Neutrophil (primary cell): Measurements from ENCODE around the gene SUSD1.
A peak's percentile ranks its signal among the peaks of the same experiment; 100 is the strongest.

Source experiments
- H3K27ac ChIP-seq: fragments of 200-600 bp; sonication (generic); 2 replicates; pipeline ENCODE4 v1.5.1; 2016; ENCODE audit warnings: mild to moderate bottlenecking, moderate library complexity
- H3K27me3 ChIP-seq: fragments of 200-600 bp; sonication (generic); 2 replicates; pipeline ENCODE4 v1.6.0; 2016; ENCODE audit warnings: mild to moderate bottlenecking
- H3K36me3 ChIP-seq: fragments of 200-600 bp; sonication (generic); 2 replicates; pipeline ENCODE4 v1.5.1; 2017
- H3K4me1 ChIP-seq, 2 experiments: fragments of 200-600 bp in 1 of 2; sonication (generic) in 1 of 2; 1 replicate in 1 of 2; 2 replicates in 1 of 2; pipeline versions ENCODE4 v1.5.1 to v1.6.1; 2013 to 2016; ENCODE audit warnings: low read depth in 1 of 2, low read length in 1 of 2, mild to moderate bottlenecking in 1 of 2, moderate library complexity in 1 of 2; ENCODE audit not compliant: control insufficient read depth in 1 of 2, insufficient read depth in 1 of 2
- H3K4me3 ChIP-seq, 2 experiments: fragments of 200-600 bp in 1 of 2; sonication (generic) in 1 of 2; 1 replicate in 1 of 2; 2 replicates in 1 of 2; pipeline ENCODE4 v1.5.1; 2013 to 2016; ENCODE audit warnings: low read depth in 1 of 2, low read length in 1 of 2, mild to moderate bottlenecking in 1 of 2, moderate library complexity in 1 of 2
- H3K9me3 ChIP-seq: fragments of 200-600 bp; sonication (generic); 2 replicates; pipeline ENCODE4 v1.5.1; 2016
- CTCF ChIP-seq: fragments of 200-600 bp; sonication (generic); IDR thresholded peaks from 2 replicates; pipeline ENCODE4 v1.5.1; 2016; ENCODE audit warnings: antibody characterized with exemption

The SUSD1 gene

GRCh38 chr9:112162621-112163413 is 12.3 kb downstream of the SUSD1 start:
- no peak overlapping the region for H3K4me3 ChIP-seq
- peak overlapping the region; percentile 27 for H3K27ac ChIP-seq
- peaks cover 10 to 12% of the 10 kb centered on the region in 2 experiments for H3K4me1 ChIP-seq
- H3K27me3 ChIP-seq, result no peaks in the 10 kb centered on the region
- no peak for TF ChIP-seq CTCF
- no peaks in the 10 kb centered on the region for H3K36me3 ChIP-seq
- H3K9me3 ChIP-seq, result no peaks in the 10 kb centered on the region

GRCh38 chr9:112159781-112160180 is 15.3 kb downstream of the SUSD1 start:
- H3K27ac ChIP-seq, result no peak overlapping the region
- no peaks in the 10 kb centered on the region for H3K27me3 ChIP-seq
- H3K9me3 ChIP-seq, result no peaks in the 10 kb centered on the region
- H3K36me3 ChIP-seq, result no peaks in the 10 kb centered on the region
- no peak for TF ChIP-seq CTCF
- no peak overlapping the region for H3K4me3 ChIP-seq
- H3K4me1 ChIP-seq, result peaks cover 5 to 12% of the 10 kb centered on the region in 2 experiments

DNA sequence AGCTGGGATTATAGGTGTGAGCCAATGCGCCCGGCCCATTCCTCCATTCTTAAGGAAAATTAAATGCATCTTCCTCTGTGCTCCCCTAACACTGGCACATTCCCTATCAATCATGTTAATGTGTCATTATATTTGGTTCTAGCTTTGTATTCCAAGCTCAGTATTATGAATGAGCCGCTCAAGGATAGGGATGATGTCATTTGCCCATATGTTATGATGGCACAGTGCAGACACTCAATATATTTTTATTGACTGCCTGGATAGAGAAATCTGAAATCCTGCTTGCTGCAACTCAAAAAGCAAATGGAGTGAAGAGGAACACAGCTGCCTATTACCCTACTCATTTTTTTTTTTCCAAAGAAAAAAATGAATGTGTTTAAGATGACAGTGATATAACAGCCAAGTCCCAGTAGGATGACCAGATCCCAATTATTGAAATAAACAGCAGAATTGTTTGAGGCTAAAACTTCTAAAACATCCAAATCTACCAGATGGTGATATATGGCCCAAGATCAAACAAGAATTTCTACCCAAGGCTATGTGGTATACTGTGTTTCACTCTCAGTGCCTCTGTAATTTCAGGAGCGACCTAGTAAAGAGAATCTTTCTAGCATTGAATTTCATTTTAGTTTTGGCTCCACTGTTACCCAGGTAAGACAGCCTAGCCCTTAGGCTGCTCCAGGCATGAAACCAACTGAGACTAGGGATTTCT is 16.3 kb downstream of the SUSD1 start:
- Histone ChIP-seq H3K4me3 (no peak overlapping the region), H3K36me3 (no peaks in the 10 kb centered on the region), H3K4me1 (peaks cover 5 to 12% of the 10 kb centered on the region in 2 experiments), H3K27ac (no peak overlapping the region), H3K9me3 (no peaks in the 10 kb centered on the region), H3K27me3 (no peaks in the 10 kb centered on the region)
- no peak for TF ChIP-seq CTCF

DNA sequence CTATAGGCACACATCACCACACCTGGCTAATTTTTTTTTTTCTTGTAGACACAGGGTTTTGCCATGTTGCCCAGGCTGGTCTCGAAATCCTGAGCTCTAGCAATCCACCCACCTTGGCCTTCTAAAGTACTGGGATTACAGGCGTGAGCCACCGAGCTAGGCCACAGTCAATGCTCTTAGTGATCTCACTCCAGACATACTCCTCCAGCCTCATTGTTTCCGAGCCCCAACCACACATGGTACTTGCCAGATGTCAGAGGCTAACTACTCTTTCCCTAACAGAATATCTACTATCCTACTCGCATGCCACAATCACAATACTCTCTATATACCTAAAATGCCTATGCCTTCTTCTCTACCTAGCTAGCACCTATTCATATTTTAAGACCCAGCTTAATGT is 17.1 kb downstream of the SUSD1 start:
- Histone ChIP-seq H3K9me3 (no peaks in the 10 kb centered on the region), H3K36me3 (no peaks in the 10 kb centered on the region), H3K4me1 (peaks cover 5 to 11% of the 10 kb centered on the region in 2 experiments), H3K27me3 (no peaks in the 10 kb centered on the region), H3K27ac (no peak overlapping the region), H3K4me3 (no peak overlapping the region)
- no peak for TF ChIP-seq CTCF

DNA sequence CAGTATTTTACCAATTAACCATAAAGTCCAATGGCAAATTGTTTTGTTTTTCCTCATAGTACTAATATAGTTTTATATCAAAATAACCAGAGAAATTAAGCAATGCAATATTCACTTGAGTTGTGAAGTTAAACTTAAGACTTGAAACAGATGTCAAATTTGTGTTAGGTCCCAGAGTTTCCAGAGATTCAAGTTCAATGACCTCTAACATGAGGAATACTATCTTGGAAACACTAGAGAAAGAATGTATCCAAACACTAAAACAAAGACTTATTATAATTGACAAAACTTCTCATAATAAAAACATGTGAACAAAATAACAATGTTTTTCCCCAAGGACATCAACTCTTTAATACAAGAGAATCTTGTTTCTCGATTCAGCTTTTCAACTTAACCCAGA is 18.0 kb downstream of the SUSD1 start:
- H3K4me1 ChIP-seq, result peaks cover 0 to 2% of the 10 kb centered on the region in 2 experiments
- no peaks in the 10 kb centered on the region for H3K9me3 ChIP-seq
- no peak overlapping the region for H3K27ac ChIP-seq
- no peak overlapping the region for H3K4me3 ChIP-seq
- no peaks in the 10 kb centered on the region for H3K36me3 ChIP-seq
- H3K27me3 ChIP-seq, result no peaks in the 10 kb centered on the region
- TF ChIP-seq CTCF, result no peak
